ENCODE measurements around the gene TMPO. TPM values are rescaled to one million over a fixed set of nuclear protein-coding genes. Genes with fewer than 3 reads are reported as not detected.
"Not testable (repeated sequence)": the region's sequence is repeated elsewhere in the genome, so short reads cannot be mapped to it uniquely, and the experiment has no call there.

Gene TMPO
- total RNA-seq, 6 donors from 2014 or later = 40.0 to 124 (median 67.4) TPM

GRCh38 chr12:98509063-98509462 is 6.3 kb upstream of the TMPO start:
- Histone ChIP-seq H3K36me3 (no peaks in the 10 kb centered on the region), H3K27me3 (no peaks in the 10 kb centered on the region), H3K4me1 (peaks cover 5 to 15% (median 9%) of the 10 kb centered on the region in 4 donors), H3K9me3 (no peaks in the 10 kb centered on the region), H3K4me3 (no peak overlapping the region), H3K27ac (no peak overlapping the region)
- WGBS, 2 donors = 75 to 86% methylated on average over 2 of the region's 2 CpGs
- ATAC-seq (ENCODE audit: low FRiP score in 2 of 2) = no peak
- TF ChIP-seq CTCF (IDR thresholded peaks at IDR 0.05) (no peak), POLR2A (IDR thresholded peaks at IDR 0.05) (no peak), POLR2AphosphoS5 (IDR thresholded peaks at IDR 0.05) (no peak), EP300 (IDR thresholded peaks at IDR 0.05) (no peak)
- DNase-seq = no peak

DNA sequence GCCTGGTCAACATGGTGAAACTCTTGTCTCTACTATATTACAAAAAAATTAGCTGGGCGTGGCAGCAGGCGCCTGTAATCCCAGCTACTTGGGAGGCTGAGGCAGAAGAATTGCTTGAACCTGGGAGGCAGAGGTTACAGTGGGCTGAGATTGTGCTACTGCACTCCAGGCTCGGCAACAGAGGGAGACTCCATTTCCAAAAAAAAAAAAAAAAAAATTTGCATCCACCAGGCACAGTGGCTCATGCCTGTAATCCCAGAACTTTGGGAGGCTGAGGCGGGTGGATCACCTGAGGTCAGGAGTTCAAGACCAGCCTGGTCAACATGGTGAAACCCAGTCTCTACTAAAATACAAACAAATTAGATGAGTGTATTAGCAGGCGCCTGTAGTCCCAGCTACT is 3.6 kb upstream of the TMPO start:
- H3K4me3 ChIP-seq; H3K27me3 ChIP-seq; H3K27ac ChIP-seq; H3K36me3 ChIP-seq; H3K9me3 ChIP-seq; DNase-seq; ATAC-seq (ENCODE audit: low FRiP score in 2 of 2): not testable (repeated sequence)
- H3K4me1 ChIP-seq = peaks cover 11 to 14% (median 13%) of the 10 kb centered on the region in 4 donors
- 91 to 94% methylated on average over 5 of the region's 5 CpGs for WGBS, 2 donors

DNA sequence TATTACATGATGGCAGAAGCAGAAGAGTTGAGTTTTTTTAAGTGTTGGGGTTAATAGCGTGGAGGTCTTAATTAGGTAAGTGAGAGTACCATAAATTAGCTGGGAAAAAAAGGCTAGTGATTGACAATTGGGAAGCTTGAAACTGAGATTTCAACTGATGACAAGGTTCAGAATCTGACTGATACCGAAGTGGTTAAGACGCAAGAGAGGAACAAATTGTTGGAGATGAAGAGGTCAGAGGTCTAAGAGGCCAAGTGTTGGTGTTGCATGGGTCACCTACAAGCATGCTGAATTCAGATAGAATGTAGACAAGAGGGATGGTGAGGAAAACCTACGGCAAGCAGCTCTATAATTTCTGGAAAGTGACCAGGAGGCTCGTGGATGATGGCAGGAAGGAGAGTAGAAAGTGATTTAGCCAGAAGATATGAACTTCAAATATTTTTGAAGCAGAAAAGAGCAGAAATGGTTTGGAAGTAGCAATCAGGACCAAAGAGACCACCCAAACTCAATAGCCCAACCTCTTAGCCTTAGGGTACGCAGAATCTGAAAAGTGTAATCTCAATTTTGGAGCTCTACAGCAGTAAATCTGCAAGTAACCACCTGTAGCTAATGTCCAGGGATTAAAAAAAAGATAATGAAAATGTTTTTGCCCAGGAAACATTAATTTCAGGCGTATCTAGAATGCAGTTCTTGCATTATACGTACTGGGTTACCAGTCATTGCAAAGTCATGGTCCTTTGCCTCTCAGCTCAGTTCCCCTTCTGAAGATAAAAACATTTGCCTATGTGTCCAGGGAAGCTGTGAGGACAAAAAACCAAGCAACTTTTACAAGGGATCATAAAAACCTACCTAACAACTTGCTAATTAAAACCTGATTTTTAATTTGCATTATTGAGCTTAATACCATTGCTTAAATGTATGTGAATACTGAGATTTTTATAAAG is 1.7 kb upstream of the TMPO start:
- peak overlapping the region in 1 of 4 donors; percentile 92 for H3K4me3 ChIP-seq
- peak overlapping the region; percentile 92 to 98 (median 98) for H3K27ac ChIP-seq
- WGBS, 2 donors = 75 to 79% methylated on average over 8 of the region's 8 CpGs

GRCh38 chr12:98514982-98515286 is 456 bp upstream of the TMPO start:
- ATAC-seq (ENCODE audit: low FRiP score in 2 of 2) = peak in 1 of 2 donors; percentile 63
- peaks cover 28 to 31% (median 30%) of the 10 kb centered on the region in 4 donors for H3K4me1 ChIP-seq
- H3K27ac ChIP-seq = peak overlapping the region; percentile 92 to 98 (median 98)

More for the DNA sequence above, 1.7 kb upstream of the TMPO start:
- Histone ChIP-seq H3K27me3 (no peaks in the 10 kb centered on the region), H3K4me1 (peaks cover 20 to 30% (median 25%) of the 10 kb centered on the region in 4 donors), H3K9me3 (no peaks in the 10 kb centered on the region), H3K36me3 (no peaks in the 10 kb centered on the region)
- no peak for TF ChIP-seq CTCF (IDR thresholded peaks at IDR 0.05)
- DNase-seq = no peak
- no peak for ATAC-seq (ENCODE audit: low FRiP score in 2 of 2)

More at GRCh38 chr12:98514982-98515286, 456 bp upstream of the TMPO start:
- peak overlapping the region; percentile 71 to 93 (median 88) for H3K4me3 ChIP-seq
- 0 to 1% methylated on average over 9 to 11 of the region's 11 CpGs for WGBS, 2 donors
- no peaks in the 10 kb centered on the region for H3K9me3 ChIP-seq
- H3K27me3 ChIP-seq = no peaks in the 10 kb centered on the region
- no peaks in the 10 kb centered on the region for H3K36me3 ChIP-seq
- DNase-seq = no peak
- TF ChIP-seq EP300 (IDR thresholded peaks at IDR 0.05) = no peak
- no peak for TF ChIP-seq CTCF (IDR thresholded peaks at IDR 0.05)
- no peak for TF ChIP-seq POLR2A (IDR thresholded peaks at IDR 0.05)
- TF ChIP-seq POLR2AphosphoS5 (IDR thresholded peaks at IDR 0.05) = no peak
